ENCODE results near the gene ATXN8OS.

DNA sequence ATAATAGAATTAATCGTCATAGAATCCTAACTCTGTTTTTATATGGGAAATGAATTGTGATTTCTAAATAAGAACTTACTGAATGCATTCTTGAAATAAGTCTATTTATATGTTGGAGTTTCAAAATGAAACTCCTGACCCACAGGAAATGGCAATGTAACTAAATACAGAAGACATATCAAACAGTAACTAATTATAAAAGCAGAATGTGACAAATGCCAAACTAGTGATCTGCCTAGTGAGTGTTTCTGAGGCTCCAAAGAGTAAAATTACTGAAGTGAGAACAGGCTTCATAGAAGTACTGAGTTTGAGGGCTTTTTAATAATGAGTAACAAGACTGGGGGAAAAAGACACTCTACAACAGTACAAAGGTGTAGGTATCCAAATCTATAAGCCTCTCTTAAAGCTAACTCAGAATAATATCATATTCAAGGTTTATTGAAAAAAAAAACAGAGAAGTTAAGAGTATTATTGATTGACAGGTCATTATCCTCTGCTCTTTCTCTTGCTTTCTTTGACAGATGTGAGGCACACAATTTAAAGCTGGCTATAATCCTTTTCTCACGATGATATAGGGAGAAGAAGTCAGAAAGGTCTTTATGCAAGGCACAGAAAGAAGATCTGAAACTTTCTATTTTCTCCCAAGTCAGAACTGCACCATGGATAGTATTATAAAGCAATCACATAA, 17.4 kb upstream of the ATXN8OS start:
- TF ChIP-seq, protein P1, sequence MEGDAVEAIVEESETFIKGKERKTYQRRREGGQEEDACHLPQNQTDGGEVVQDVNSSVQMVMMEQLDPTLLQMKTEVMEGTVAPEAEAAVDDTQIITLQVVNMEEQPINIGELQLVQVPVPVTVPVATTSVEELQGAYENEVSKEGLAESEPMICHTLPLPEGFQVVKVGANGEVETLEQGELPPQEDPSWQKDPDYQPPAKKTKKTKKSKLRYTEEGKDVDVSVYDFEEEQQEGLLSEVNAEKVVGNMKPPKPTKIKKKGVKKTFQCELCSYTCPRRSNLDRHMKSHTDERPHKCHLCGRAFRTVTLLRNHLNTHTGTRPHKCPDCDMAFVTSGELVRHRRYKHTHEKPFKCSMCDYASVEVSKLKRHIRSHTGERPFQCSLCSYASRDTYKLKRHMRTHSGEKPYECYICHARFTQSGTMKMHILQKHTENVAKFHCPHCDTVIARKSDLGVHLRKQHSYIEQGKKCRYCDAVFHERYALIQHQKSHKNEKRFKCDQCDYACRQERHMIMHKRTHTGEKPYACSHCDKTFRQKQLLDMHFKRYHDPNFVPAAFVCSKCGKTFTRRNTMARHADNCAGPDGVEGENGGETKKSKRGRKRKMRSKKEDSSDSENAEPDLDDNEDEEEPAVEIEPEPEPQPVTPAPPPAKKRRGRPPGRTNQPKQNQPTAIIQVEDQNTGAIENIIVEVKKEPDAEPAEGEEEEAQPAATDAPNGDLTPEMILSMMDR (conservative IDR thresholded peaks at IDR 0.05; ENCODE audit: low read depth, low read length) = no peak
- TF ChIP-seq EZH2 (IDR thresholded peaks at IDR 0.05; ENCODE audit: borderline replicate concordance, low read depth, low read length, poor library complexity, severe bottlenecking) = no peak
